ENCODE results near the gene KBTBD12. TPM values are rescaled to one million over a fixed set of nuclear protein-coding genes. Genes with fewer than 3 reads are reported as not detected.

The KBTBD12 gene
- total and polyA plus RNA-seq, 2 donors (not counting 3 experiments of a cell fraction or from before 2014, with no cell fraction given): not detected

GRCh38 chr3:127886956-127887231, 28.1 kb upstream of the KBTBD12 start:
- H3K9ac ChIP-seq (replicated peaks; ENCODE audit: extremely low read depth, insufficient read depth, low read length): no peak overlapping the region
- no peaks in the 10 kb centered on the region for H3K79me2 ChIP-seq (ENCODE audit: control insufficient read depth, insufficient read depth, low read length)
- FAIRE-seq (no peak), DNase-seq (ENCODE audit: low read depth, low spot score) (no peak)
- H3K4me2 ChIP-seq (ENCODE audit: insufficient read depth, low read length): no peak overlapping the region
- POLR2A ChIA-PET: no interaction called here
- H3K27ac ChIP-seq (ENCODE audit: insufficient read depth, low read depth, low read length): no peak overlapping the region
- CTCF ChIA-PET: no interaction called here
- H3K4me3 ChIP-seq (replicated peaks in 1 of 3; ENCODE audit: insufficient read depth in 1 of 3, low read depth in 1 of 3, low read length in 3 of 3): no peak overlapping the region
- dilution Hi-C loops (cut with MboI; ENCODE audit: extremely low pct_ligation_motif_present, low sequenced_read_pairs): no loop called here
- no peaks in the 10 kb centered on the region for H3K9me1 ChIP-seq (replicated peaks; ENCODE audit: control insufficient read depth, extremely low read depth, insufficient read depth, low read length)
- no peaks in the 10 kb centered on the region for H3K9me3 ChIP-seq (replicated peaks; ENCODE audit: control insufficient read depth, insufficient read depth, low read length)
- no peaks in the 10 kb centered on the region for H3K36me3 ChIP-seq (ENCODE audit: control insufficient read depth in 2 of 2, extremely low read depth in 1 of 2, insufficient read depth in 2 of 2, low read length in 2 of 2)
- BruUV-seq (replicated peaks): no TSS peak
- TF ChIP-seq EZH2 (IDR thresholded peaks at IDR 0.05; ENCODE audit: borderline replicate concordance, low read depth, low read length, severe bottlenecking) (no peak), FOS (IDR thresholded peaks at IDR 0.05; ENCODE audit: borderline replicate concordance, insufficient read depth, low read length) (no peak), MAX (IDR thresholded peaks at IDR 0.05; ENCODE audit: insufficient read depth, insufficient read length) (no peak), POLR2AphosphoS5 (IDR thresholded peaks at IDR 0.05; ENCODE audit: insufficient read depth, low read depth, low read length) (no peak), CTCF (IDR thresholded peaks at IDR 0.05; ENCODE audit: extremely low read depth in 1 of 2, insufficient read depth in 1 of 2, low read depth in 1 of 2, low read length in 2 of 2) (no peak), MYC (IDR thresholded peaks at IDR 0.05; ENCODE audit: low read depth, low read length) (no peak), JUN (IDR thresholded peaks at IDR 0.05; ENCODE audit: borderline replicate concordance, insufficient read depth, insufficient read length, low read depth) (no peak), POLR2A (IDR thresholded peaks at IDR 0.05; ENCODE audit: low read depth, low read length) (no peak), GATA2 (IDR thresholded peaks at IDR 0.05; ENCODE audit: insufficient read depth, insufficient read length, low read depth, low read length) (no peak)
- intact Hi-C loops (cut with micrococcal nuclease): no loop called here
- H2AFZ ChIP-seq (ENCODE audit: low read depth, low read length): no peak overlapping the region
- peaks cover 9 to 10% of the 10 kb centered on the region in 2 experiments for H3K27me3 ChIP-seq (ENCODE audit: control insufficient read depth in 2 of 2, insufficient read depth in 2 of 2, low read length in 2 of 2)
- no peaks in the 10 kb centered on the region for H4K20me1 ChIP-seq (replicated peaks; ENCODE audit: control insufficient read depth, extremely low read depth, insufficient read depth, low read length)
- H3K4me1 ChIP-seq (ENCODE audit: control insufficient read depth, extremely low read depth, insufficient read depth, low read length): no peaks in the 10 kb centered on the region
